ENCODE results near the gene MYH14. TPM values are rescaled to one million over a fixed set of nuclear protein-coding genes. Genes with fewer than 3 reads are reported as not detected.

Gene MYH14
- total RNA-seq, 1 donor, result not detected

- Histone ChIP-seq H3K4me3 (ENCODE audit: low read length) (no peak overlapping the region), H3K9me3 (ENCODE audit: low read depth, low read length) (no peaks in the 10 kb centered on the region), H3K27me3 (ENCODE audit: insufficient read depth, low read length) (peaks cover 40% of the 10 kb centered on the region), H3K4me1 (ENCODE audit: insufficient read depth, low read length) (no peaks in the 10 kb centered on the region)
Measured at GRCh38 chr19:50204811-50205675, 1.6 kb downstream of the MYH14 start.

- Histone ChIP-seq H3K9me3 (ENCODE audit: low read depth, low read length) (no peaks in the 10 kb centered on the region), H3K27me3 (ENCODE audit: insufficient read depth, low read length) (peaks cover 40% of the 10 kb centered on the region)
Measured at GRCh38 chr19:50205681-50206138, 2.3 kb downstream of the MYH14 start.

DNA sequence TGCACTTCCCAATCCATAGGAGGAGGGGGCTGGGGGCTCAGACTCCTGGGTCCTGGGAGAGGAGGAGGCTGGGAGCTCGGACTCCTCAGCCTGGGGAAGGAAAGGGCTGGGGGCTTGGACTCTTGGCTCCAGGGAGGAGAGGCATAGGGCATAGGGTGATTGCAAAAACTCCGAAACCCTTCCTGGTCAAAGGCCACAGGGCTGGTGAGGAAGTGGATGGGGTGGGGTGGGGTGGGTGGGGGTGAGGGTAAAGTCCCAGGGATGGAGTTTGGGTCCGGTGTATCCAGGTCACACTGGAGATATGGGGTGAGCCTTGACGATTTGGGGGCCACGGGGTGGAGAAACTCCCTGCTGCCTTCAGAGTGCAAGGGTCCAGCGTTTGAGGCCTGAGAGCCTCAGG, 2.8 kb downstream of the MYH14 start:
- Histone ChIP-seq H3K4me3 (ENCODE audit: low read length) (no peak overlapping the region), H3K27me3 (ENCODE audit: insufficient read depth, low read length) (peaks cover 40% of the 10 kb centered on the region), H3K9me3 (ENCODE audit: low read depth, low read length) (no peaks in the 10 kb centered on the region), H3K4me1 (ENCODE audit: insufficient read depth, low read length) (no peaks in the 10 kb centered on the region)

More at GRCh38 chr19:50205681-50206138, 2.3 kb downstream of the MYH14 start:
- no peak overlapping the region for H3K4me3 ChIP-seq (ENCODE audit: low read length)
- no peaks in the 10 kb centered on the region for H3K4me1 ChIP-seq (ENCODE audit: insufficient read depth, low read length)

GRCh38 chr19:50207730-50208129, 4.3 kb downstream of the MYH14 start:
- no peaks in the 10 kb centered on the region for H3K9me3 ChIP-seq (ENCODE audit: low read depth, low read length)

DNA sequence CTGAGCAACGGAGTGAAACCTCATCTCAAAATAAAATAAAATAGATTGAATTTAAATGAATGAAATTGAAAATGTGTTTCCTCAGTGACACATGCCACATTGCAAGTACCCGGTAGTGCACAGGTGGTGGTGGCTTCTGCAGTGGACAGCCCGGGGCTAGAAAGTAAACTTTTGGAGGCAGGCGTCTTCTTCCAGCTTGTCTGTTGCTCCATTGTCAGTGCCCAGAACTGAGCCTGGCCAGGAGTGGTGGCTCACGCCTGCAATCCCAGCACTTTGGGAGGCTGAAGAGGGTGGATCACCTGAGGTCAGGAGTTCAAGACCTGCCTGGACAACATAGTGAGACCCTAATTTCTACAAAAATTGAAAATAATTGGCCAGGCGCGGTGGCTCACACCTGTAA, 5.7 kb downstream of the MYH14 start:
- peaks cover 19% of the 10 kb centered on the region for H3K27me3 ChIP-seq (ENCODE audit: insufficient read depth, low read length)
- no peaks in the 10 kb centered on the region for H3K9me3 ChIP-seq (ENCODE audit: low read depth, low read length)
- H3K4me3 ChIP-seq (ENCODE audit: low read length), result no peak overlapping the region
- no peaks in the 10 kb centered on the region for H3K4me1 ChIP-seq (ENCODE audit: insufficient read depth, low read length)

More at GRCh38 chr19:50207730-50208129, 4.3 kb downstream of the MYH14 start:
- H3K4me3 ChIP-seq (ENCODE audit: low read length), result no peak overlapping the region
- peaks cover 30% of the 10 kb centered on the region for H3K27me3 ChIP-seq (ENCODE audit: insufficient read depth, low read length)
- H3K4me1 ChIP-seq (ENCODE audit: insufficient read depth, low read length), result no peaks in the 10 kb centered on the region

- Histone ChIP-seq H3K27me3 (ENCODE audit: insufficient read depth, low read length) (peaks cover 6% of the 10 kb centered on the region), H3K9me3 (ENCODE audit: low read depth, low read length) (no peaks in the 10 kb centered on the region), H3K4me1 (ENCODE audit: insufficient read depth, low read length) (no peaks in the 10 kb centered on the region), H3K4me3 (ENCODE audit: low read length) (no peak overlapping the region)
Measured at GRCh38 chr19:50210425-50210824, 7.0 kb downstream of the MYH14 start.

GRCh38 chr19:50213925-50214324, 10.5 kb downstream of the MYH14 start:
- no peaks in the 10 kb centered on the region for H3K27me3 ChIP-seq (ENCODE audit: insufficient read depth, low read length)
- no peaks in the 10 kb centered on the region for H3K4me1 ChIP-seq (ENCODE audit: insufficient read depth, low read length)
- no peaks in the 10 kb centered on the region for H3K9me3 ChIP-seq (ENCODE audit: low read depth, low read length)
- H3K4me3 ChIP-seq (ENCODE audit: low read length), result no peak overlapping the region

- no peaks in the 10 kb centered on the region for H3K4me1 ChIP-seq (ENCODE audit: insufficient read depth, low read length)
- no peak overlapping the region for H3K4me3 ChIP-seq (ENCODE audit: low read length)
- no peaks in the 10 kb centered on the region for H3K27me3 ChIP-seq (ENCODE audit: insufficient read depth, low read length)
- H3K9me3 ChIP-seq (ENCODE audit: low read depth, low read length), result no peaks in the 10 kb centered on the region
Measured at GRCh38 chr19:50214699-50215543, 11.5 kb downstream of the MYH14 start.

- Histone ChIP-seq H3K9me3 (ENCODE audit: low read depth, low read length) (no peaks in the 10 kb centered on the region), H3K27me3 (ENCODE audit: insufficient read depth, low read length) (no peaks in the 10 kb centered on the region), H3K4me3 (ENCODE audit: low read length) (no peak overlapping the region), H3K4me1 (ENCODE audit: insufficient read depth, low read length) (no peaks in the 10 kb centered on the region)
Measured at GRCh38 chr19:50215820-50216219, 12.4 kb downstream of the MYH14 start.

DNA sequence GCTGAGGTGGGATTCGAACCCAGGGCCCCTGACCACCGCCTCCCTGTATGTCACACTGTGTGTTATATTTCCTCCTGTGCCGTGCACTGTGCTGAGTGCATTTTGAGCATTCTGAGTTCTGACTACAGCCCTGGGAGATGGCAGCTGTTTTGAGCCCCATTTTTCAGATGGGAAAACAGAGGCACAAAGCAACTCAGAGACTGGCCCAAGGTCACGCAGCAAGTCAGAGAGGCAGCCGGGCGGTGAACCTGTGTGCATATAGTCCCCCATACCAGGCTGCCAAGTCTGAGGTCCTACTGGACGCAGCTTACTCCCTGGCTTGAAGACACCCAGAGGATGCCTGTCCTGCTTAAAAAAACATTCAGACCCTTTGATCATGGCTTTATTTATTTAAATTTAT, 17.7 kb downstream of the MYH14 start:
- Histone ChIP-seq H3K27me3 (ENCODE audit: insufficient read depth, low read length) (no peaks in the 10 kb centered on the region), H3K9me3 (ENCODE audit: low read depth, low read length) (no peaks in the 10 kb centered on the region), H3K4me3 (ENCODE audit: low read length) (no peak overlapping the region), H3K4me1 (ENCODE audit: insufficient read depth, low read length) (no peaks in the 10 kb centered on the region)

GRCh38 chr19:50222691-50223438, 19.4 kb downstream of the MYH14 start:
- Histone ChIP-seq H3K4me1 (ENCODE audit: insufficient read depth, low read length) (no peaks in the 10 kb centered on the region), H3K27me3 (ENCODE audit: insufficient read depth, low read length) (no peaks in the 10 kb centered on the region), H3K4me3 (ENCODE audit: low read length) (no peak overlapping the region)

GRCh38 chr19:50223439-50223716, 20.0 kb downstream of the MYH14 start:
- H3K4me3 ChIP-seq (ENCODE audit: low read length), result no peak overlapping the region
- no peaks in the 10 kb centered on the region for H3K9me3 ChIP-seq (ENCODE audit: low read depth, low read length)
- H3K4me1 ChIP-seq (ENCODE audit: insufficient read depth, low read length), result no peaks in the 10 kb centered on the region
- H3K27me3 ChIP-seq (ENCODE audit: insufficient read depth, low read length), result no peaks in the 10 kb centered on the region

More at GRCh38 chr19:50222691-50223438, 19.4 kb downstream of the MYH14 start:
- no peaks in the 10 kb centered on the region for H3K9me3 ChIP-seq (ENCODE audit: low read depth, low read length)

- Histone ChIP-seq H3K9me3 (ENCODE audit: low read depth, low read length) (no peaks in the 10 kb centered on the region), H3K27me3 (ENCODE audit: insufficient read depth, low read length) (no peaks in the 10 kb centered on the region), H3K4me3 (ENCODE audit: low read length) (no peak overlapping the region), H3K4me1 (ENCODE audit: insufficient read depth, low read length) (no peaks in the 10 kb centered on the region)
Measured at GRCh38 chr19:50224986-50225747, 21.7 kb downstream of the MYH14 start.

- Histone ChIP-seq H3K4me1 (ENCODE audit: insufficient read depth, low read length) (no peaks in the 10 kb centered on the region), H3K9me3 (ENCODE audit: low read depth, low read length) (no peaks in the 10 kb centered on the region), H3K4me3 (ENCODE audit: low read length) (no peak overlapping the region), H3K27me3 (ENCODE audit: insufficient read depth, low read length) (no peaks in the 10 kb centered on the region)
Measured at GRCh38 chr19:50226536-50226935, 23.1 kb downstream of the MYH14 start.
